HG03039 (cell line): ENCODE data around the gene UBAC2.

Experiments used
- ATAC-seq: cut with Tn5 transposase; IDR thresholded peaks from one replicate; pipeline ENCODE4 v1.9.1; 2021; ENCODE audit warnings: mild to moderate bottlenecking, moderate library complexity; ENCODE audit not compliant: unreplicated experiment

Gene UBAC2

GRCh38 chr13:99373436-99373835 lies 172.8 kb downstream of the UBAC2 start:
- no peak for ATAC-seq

GRCh38 chr13:99374169-99374991 lies 173.7 kb downstream of the UBAC2 start:
- peak; percentile 29 for ATAC-seq

- ATAC-seq: peak; percentile 33
Observed at GRCh38 chr13:99374994-99375737, 174.5 kb downstream of the UBAC2 start.

- ATAC-seq: no peak
Observed at GRCh38 chr13:99375738-99376080, 175.1 kb downstream of the UBAC2 start.

GRCh38 chr13:99376132-99376531 lies 175.5 kb downstream of the UBAC2 start:
- ATAC-seq: peak; percentile 48

- ATAC-seq: no peak
Observed at GRCh38 chr13:99376924-99377323, 176.3 kb downstream of the UBAC2 start.

- ATAC-seq: no peak
Observed at GRCh38 chr13:99377641-99378040, 177.0 kb downstream of the UBAC2 start.

- ATAC-seq: no peak
Observed at GRCh38 chr13:99378985-99379733, 178.5 kb downstream of the UBAC2 start.

- ATAC-seq: no peak
Observed at GRCh38 chr13:99379856-99380801, 179.5 kb downstream of the UBAC2 start.

GRCh38 chr13:99380921-99381645 lies 180.4 kb downstream of the UBAC2 start:
- ATAC-seq: peak; percentile 45

GRCh38 chr13:99381766-99382165 lies 181.1 kb downstream of the UBAC2 start:
- ATAC-seq: no peak

GRCh38 chr13:99382428-99383133 lies 181.9 kb downstream of the UBAC2 start:
- ATAC-seq: no peak

- ATAC-seq: no peak
Observed at GRCh38 chr13:99383511-99383921, 182.9 kb downstream of the UBAC2 start.

GRCh38 chr13:99383946-99384345 lies 183.3 kb downstream of the UBAC2 start:
- ATAC-seq: no peak

- no peak for ATAC-seq
Observed at GRCh38 chr13:99384468-99384867, 183.8 kb downstream of the UBAC2 start.

GRCh38 chr13:99385161-99385560 lies 184.5 kb downstream of the UBAC2 start:
- ATAC-seq: no peak

GRCh38 chr13:99385940-99386339 lies 185.3 kb downstream of the UBAC2 start:
- no peak for ATAC-seq

- no peak for ATAC-seq
Observed at GRCh38 chr13:99386495-99386894, 185.8 kb downstream of the UBAC2 start.
